Measurements from ENCODE around the gene GRHPR.

Gene GRHPR

DNA sequence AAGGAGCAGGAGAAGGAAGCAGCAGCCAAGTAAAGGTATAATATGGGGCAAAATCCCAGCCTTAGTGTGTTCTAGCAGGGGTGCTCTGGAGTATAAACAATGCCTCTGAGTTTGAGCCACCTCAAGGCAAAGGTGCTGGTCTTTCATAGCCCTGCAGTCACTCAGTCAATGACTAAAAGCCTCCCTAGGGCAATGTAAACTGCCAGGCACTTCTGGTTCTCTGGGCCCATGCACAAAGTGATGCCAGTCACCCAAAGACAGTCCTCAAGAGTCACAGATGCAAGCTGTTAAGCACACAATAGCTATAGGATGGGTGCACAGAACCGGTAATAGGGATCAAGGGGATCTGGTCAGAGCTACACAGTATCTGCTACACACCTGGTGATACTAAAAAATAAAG, 30.1 kb downstream of the GRHPR start:
- DNase-seq (ENCODE audit: extremely low spot score) = no peak
- no peak for TF ChIP-seq HDGF (IDR thresholded peaks at IDR 0.05; ENCODE audit: borderline replicate concordance)
- POLR2A ChIA-PET = interaction anchor here (1.0 kb wide), 1 partner anchor 14 kb away, joined by 3 read pairs; no protein-coding TSS in a partner anchor
- CTCF ChIA-PET = no interaction called here

DNA sequence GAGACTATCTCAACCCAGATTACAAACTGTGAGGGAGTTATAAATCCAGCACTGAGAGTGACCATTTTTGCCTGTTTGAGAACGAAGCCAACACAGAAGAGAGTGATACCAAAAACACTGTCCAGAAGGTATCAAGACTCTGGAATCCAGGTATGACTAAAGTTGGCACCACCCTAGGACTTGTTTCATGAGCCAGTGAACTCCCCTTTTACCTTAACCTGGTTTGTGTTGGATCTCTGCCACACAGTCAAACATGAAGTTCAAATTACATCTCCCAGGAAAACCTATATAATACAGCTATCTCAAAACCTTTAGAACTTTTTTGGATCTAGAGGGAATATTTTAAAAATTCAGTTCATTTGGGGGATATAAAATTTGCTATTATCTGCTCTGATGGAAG, 31.3 kb downstream of the GRHPR start:
- ChIA-PET CTCF (no interaction called here), POLR2A (no interaction called here)
- no peak for TF ChIP-seq FOXM1 (IDR thresholded peaks at IDR 0.05; ENCODE audit: borderline replicate concordance)
- TF ChIP-seq ARNT (IDR thresholded peaks at IDR 0.05) = no peak
- TF ChIP-seq SP1 (IDR thresholded peaks at IDR 0.05) = no peak
- no peak for TF ChIP-seq FOXK2 (IDR thresholded peaks at IDR 0.05)
- no peak for TF ChIP-seq HDGF (IDR thresholded peaks at IDR 0.05; ENCODE audit: borderline replicate concordance)
- no peak for TF ChIP-seq NFRKB (IDR thresholded peaks at IDR 0.05)
- TF ChIP-seq CTBP1 (IDR thresholded peaks at IDR 0.05; ENCODE audit: borderline replicate concordance) = no peak
- TF ChIP-seq LEF1 (IDR thresholded peaks at IDR 0.05; ENCODE audit: borderline replicate concordance) = no peak
- TF ChIP-seq, protein P1, sequence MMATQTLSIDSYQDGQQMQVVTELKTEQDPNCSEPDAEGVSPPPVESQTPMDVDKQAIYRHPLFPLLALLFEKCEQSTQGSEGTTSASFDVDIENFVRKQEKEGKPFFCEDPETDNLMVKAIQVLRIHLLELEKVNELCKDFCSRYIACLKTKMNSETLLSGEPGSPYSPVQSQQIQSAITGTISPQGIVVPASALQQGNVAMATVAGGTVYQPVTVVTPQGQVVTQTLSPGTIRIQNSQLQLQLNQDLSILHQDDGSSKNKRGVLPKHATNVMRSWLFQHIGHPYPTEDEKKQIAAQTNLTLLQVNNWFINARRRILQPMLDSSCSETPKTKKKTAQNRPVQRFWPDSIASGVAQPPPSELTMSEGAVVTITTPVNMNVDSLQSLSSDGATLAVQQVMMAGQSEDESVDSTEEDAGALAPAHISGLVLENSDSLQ (IDR thresholded peaks at IDR 0.05) = no peak
- TF ChIP-seq BHLHE40 (IDR thresholded peaks at IDR 0.05; ENCODE audit: borderline replicate concordance) = no peak
- no peak for TF ChIP-seq ELF4 (IDR thresholded peaks at IDR 0.05)
- TF ChIP-seq FOXA1 (IDR thresholded peaks at IDR 0.05) = no peak
- TF ChIP-seq L3MBTL2 (conservative IDR thresholded peaks at IDR 0.05) = no peak
- no peak for TF ChIP-seq SUZ12 (IDR thresholded peaks at IDR 0.05)
- no peak for TF ChIP-seq ZNF384 (IDR thresholded peaks at IDR 0.05)
- no peak for TF ChIP-seq TARDBP (IDR thresholded peaks at IDR 0.05)
- DNase-seq (ENCODE audit: extremely low spot score) = no peak

DNA sequence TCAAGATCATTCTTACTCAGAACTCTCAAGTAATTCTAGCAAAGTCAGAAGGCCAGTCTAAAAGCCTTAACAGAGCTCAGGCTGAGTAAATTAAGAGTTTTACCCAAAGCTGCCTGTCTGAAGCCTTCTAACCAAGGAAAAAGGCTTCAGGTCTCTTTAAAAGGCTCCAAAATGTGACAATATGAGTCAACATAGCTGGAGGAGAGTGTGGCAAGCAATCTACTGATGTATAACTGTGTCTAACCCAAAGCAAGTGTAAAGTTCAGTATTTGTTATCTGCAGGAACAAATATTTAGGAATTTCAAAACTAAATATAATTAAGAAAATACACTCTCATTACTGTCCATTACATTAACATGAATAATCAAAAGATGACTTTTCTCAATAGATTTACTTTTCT, 31.7 kb downstream of the GRHPR start:
- CTCF ChIA-PET = no interaction called here
- POLR2A ChIA-PET = no interaction called here
- DNase-seq (ENCODE audit: extremely low spot score) = no peak
- TF ChIP-seq FOXA1 (IDR thresholded peaks at IDR 0.05) (no peak), ELF4 (IDR thresholded peaks at IDR 0.05) (no peak), ZNF384 (IDR thresholded peaks at IDR 0.05) (no peak), FOXK2 (IDR thresholded peaks at IDR 0.05) (no peak), HDGF (IDR thresholded peaks at IDR 0.05; ENCODE audit: borderline replicate concordance) (no peak), TARDBP (IDR thresholded peaks at IDR 0.05) (no peak), SP1 (IDR thresholded peaks at IDR 0.05) (no peak), SUZ12 (IDR thresholded peaks at IDR 0.05) (no peak), BHLHE40 (IDR thresholded peaks at IDR 0.05; ENCODE audit: borderline replicate concordance) (no peak), LEF1 (IDR thresholded peaks at IDR 0.05; ENCODE audit: borderline replicate concordance) (no peak), CTBP1 (IDR thresholded peaks at IDR 0.05; ENCODE audit: borderline replicate concordance) (no peak), ARNT (IDR thresholded peaks at IDR 0.05) (no peak), NFRKB (IDR thresholded peaks at IDR 0.05) (no peak), FOXM1 (IDR thresholded peaks at IDR 0.05; ENCODE audit: borderline replicate concordance) (no peak), L3MBTL2 (conservative IDR thresholded peaks at IDR 0.05) (no peak)
- TF ChIP-seq, protein P1 (IDR thresholded peaks at IDR 0.05) = no peak

DNA sequence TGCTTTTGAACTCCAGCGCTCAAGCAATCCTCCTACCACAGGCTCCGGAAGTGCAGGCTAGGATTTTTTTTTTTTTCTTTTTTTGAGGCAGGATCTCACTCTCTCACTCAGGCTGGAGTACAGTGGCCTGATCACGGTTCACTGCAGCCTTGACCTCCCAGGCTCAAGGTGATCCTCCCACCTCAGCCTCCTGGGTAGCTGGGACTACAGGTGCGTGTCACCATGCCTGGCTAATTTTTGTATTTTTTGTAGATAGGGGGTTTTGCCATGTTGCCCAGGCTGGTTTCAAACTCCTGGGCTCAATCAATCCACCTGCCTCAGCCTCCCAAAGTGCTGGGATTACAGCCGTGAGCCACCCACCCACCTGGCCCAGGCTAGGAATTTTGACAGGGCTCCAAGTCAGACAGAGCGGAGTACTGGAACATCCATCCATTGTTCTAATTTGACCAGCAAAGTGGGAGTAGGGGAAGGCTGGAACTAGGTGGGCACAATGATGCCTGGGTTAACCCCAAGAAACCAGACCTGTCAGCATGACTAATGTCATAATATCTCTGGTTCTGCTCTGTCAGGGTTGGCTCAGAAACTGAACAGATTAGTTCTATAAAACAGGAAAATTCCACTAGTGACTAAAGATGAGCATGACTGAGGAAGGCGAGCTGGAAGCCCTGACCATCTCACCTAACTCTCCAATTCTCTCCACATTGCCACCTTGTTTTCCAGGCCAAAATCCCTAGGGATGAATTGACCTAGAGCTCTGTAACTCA, 33.6 kb downstream of the GRHPR start:
- ChIA-PET POLR2A (interaction anchor here (0.8 to 1.5 kb wide), 3 partner anchors 9 to 29 kb away, joined by 3 to 10 read pairs (median 4); partner anchors contain the start of gene ZBTB5), CTCF (no interaction called here)
- no peak for DNase-seq (ENCODE audit: extremely low spot score)

DNA sequence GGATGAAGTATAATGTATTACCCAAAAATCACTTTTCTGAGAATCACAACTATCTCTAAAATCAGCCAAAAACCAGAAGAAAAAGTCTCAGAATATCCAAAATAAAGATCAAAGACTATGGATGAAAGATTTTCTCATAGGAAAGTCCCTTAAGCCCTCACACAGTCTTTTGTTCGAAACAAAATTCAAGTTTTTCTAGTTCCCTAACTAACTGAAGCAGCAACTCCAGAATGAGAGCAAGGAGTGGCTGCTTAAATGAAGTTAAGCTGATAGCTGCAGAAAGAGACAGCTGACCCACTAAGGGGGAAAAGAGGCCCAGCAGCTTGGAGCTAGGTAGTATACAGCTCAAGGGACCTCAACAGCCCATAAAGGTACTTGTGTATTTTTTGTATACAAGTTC, 34.3 kb downstream of the GRHPR start:
- POLR2A ChIA-PET = interaction anchor here (1.2 to 1.5 kb wide), 2 partner anchors 9 to 28 kb away, joined by 3 to 10 read pairs; partner anchors contain the start of gene ZBTB5
- DNase-seq (ENCODE audit: extremely low spot score) = no peak
- CTCF ChIA-PET = no interaction called here
- TF ChIP-seq LEF1 (IDR thresholded peaks at IDR 0.05; ENCODE audit: borderline replicate concordance) (no peak), CTBP1 (IDR thresholded peaks at IDR 0.05; ENCODE audit: borderline replicate concordance) (no peak), NFRKB (IDR thresholded peaks at IDR 0.05) (no peak), ELF4 (IDR thresholded peaks at IDR 0.05) (no peak)

More for the DNA sequence above, 33.6 kb downstream of the GRHPR start:
- no peak for TF ChIP-seq ZNF384 (IDR thresholded peaks at IDR 0.05)
- TF ChIP-seq FOXM1 (IDR thresholded peaks at IDR 0.05; ENCODE audit: borderline replicate concordance) = no peak
- no peak for TF ChIP-seq HDGF (IDR thresholded peaks at IDR 0.05; ENCODE audit: borderline replicate concordance)
- no peak for TF ChIP-seq FOXA1 (IDR thresholded peaks at IDR 0.05)
- TF ChIP-seq LEF1 (IDR thresholded peaks at IDR 0.05; ENCODE audit: borderline replicate concordance) = no peak
- TF ChIP-seq TARDBP (IDR thresholded peaks at IDR 0.05) = no peak
- TF ChIP-seq BHLHE40 (IDR thresholded peaks at IDR 0.05; ENCODE audit: borderline replicate concordance) = no peak
- TF ChIP-seq SUZ12 (IDR thresholded peaks at IDR 0.05) = no peak
- TF ChIP-seq, protein P1 (IDR thresholded peaks at IDR 0.05) = no peak
- TF ChIP-seq FOXK2 (IDR thresholded peaks at IDR 0.05) = no peak
- TF ChIP-seq ELF4 (IDR thresholded peaks at IDR 0.05) = no peak
- TF ChIP-seq SP1 (IDR thresholded peaks at IDR 0.05) = no peak
- no peak for TF ChIP-seq L3MBTL2 (conservative IDR thresholded peaks at IDR 0.05)
- TF ChIP-seq ARNT (IDR thresholded peaks at IDR 0.05) = no peak
- no peak for TF ChIP-seq CTBP1 (IDR thresholded peaks at IDR 0.05; ENCODE audit: borderline replicate concordance)

DNA sequence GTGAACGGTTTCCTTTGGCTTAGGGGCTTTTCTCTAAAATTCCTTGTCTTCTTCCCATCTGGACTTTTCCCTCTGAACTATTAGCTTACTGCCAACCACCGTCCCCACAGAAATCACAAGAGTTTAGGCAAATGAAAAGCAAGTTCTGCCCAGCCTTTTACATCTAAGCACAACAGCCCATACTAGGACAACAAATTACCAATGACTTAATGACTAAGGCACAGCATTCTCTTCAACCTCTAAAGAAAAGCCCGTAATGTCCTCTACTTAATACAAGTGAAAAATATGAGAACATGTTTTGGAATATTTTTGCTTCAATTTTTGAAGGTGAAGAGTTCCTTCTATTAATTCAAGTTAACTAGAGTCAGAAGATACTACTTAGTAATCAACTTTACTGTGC, 41.5 kb downstream of the GRHPR start:
- DNase-seq (ENCODE audit: extremely low spot score) = no peak

More for the DNA sequence above, 41.5 kb downstream of the GRHPR start:
- POLR2A ChIA-PET = interaction anchor here (0.5 to 1.1 kb wide), 2 partner anchors 13 to 22 kb away, joined by 3 read pairs; partner anchors contain the start of gene POLR1E
- no peak for TF ChIP-seq HDGF (IDR thresholded peaks at IDR 0.05; ENCODE audit: borderline replicate concordance)
- no peak for TF ChIP-seq SUZ12 (IDR thresholded peaks at IDR 0.05)
- no peak for TF ChIP-seq CTBP1 (IDR thresholded peaks at IDR 0.05; ENCODE audit: borderline replicate concordance)
- no peak for TF ChIP-seq ARNT (IDR thresholded peaks at IDR 0.05)
- TF ChIP-seq, protein P1 (IDR thresholded peaks at IDR 0.05) = no peak
- no peak for TF ChIP-seq FOXA1 (IDR thresholded peaks at IDR 0.05)
- TF ChIP-seq BHLHE40 (IDR thresholded peaks at IDR 0.05; ENCODE audit: borderline replicate concordance) = no peak
- no peak for TF ChIP-seq TARDBP (IDR thresholded peaks at IDR 0.05)
- TF ChIP-seq FOXM1 (IDR thresholded peaks at IDR 0.05; ENCODE audit: borderline replicate concordance) = no peak
- TF ChIP-seq ELF4 (IDR thresholded peaks at IDR 0.05) = no peak
- no peak for TF ChIP-seq LEF1 (IDR thresholded peaks at IDR 0.05; ENCODE audit: borderline replicate concordance)
- no peak for TF ChIP-seq NFRKB (IDR thresholded peaks at IDR 0.05)
- CTCF ChIA-PET = interaction anchor here (0.7 kb wide), 1 partner anchor 122 kb away, joined by 3 read pairs; no protein-coding TSS in a partner anchor

Data from HEK293T (cell line).